Smooth muscle cell (in vitro differentiated cells): ENCODE measurements around the gene FAM177A1. TPM values are rescaled to one million over a fixed set of nuclear protein-coding genes. Genes with fewer than 3 reads are reported as not detected.

Experiments used
- DNase-seq: peaks from one replicate; lab custom pipeline; 2025; ENCODE audit not compliant: unreplicated experiment; lab: John Stamatoyannopoulos, UW
- H2AFZ ChIP-seq: fragments of 200-600 bp; sonication (generic); 2 replicates; pipeline ENCODE4 v1.6.0; 2016; ENCODE audit warnings: antibody characterized with exemption, low read depth, mild to moderate bottlenecking
- H3F3A ChIP-seq: fragments of 200-600 bp; sonication (generic); 2 replicates; pipeline ENCODE4 v1.6.0; 2017; ENCODE audit warnings: antibody characterized with exemption, low read depth
- H3K27ac ChIP-seq: fragments of 200-600 bp; sonication (generic); 2 replicates; pipeline ENCODE4 v1.5.1; 2016; ENCODE audit warnings: low read depth, mild to moderate bottlenecking
- H3K27me3 ChIP-seq: fragments of 200-600 bp; sonication (generic); 2 replicates; pipeline ENCODE4 v1.6.1; 2016; ENCODE audit warnings: low read depth, mild to moderate bottlenecking
- H3K36me3 ChIP-seq: fragments of 200-600 bp; sonication (generic); 2 replicates; pipeline ENCODE4 v1.5.1; 2016; ENCODE audit warnings: low read depth
- H3K4me1 ChIP-seq: fragments of 200-600 bp; sonication (generic); 2 replicates; pipeline ENCODE4 v1.5.1; 2016; ENCODE audit warnings: low read depth
- H3K4me2 ChIP-seq: fragments of 200-600 bp; sonication (generic); 2 replicates; pipeline ENCODE4 v1.6.0; 2016; ENCODE audit warnings: mild to moderate bottlenecking
- H3K4me3 ChIP-seq: fragments of 200-600 bp; sonication (generic); 2 replicates; pipeline ENCODE4 v1.5.1; 2016; ENCODE audit warnings: mild to moderate bottlenecking
- H3K79me2 ChIP-seq: fragments of 200-600 bp; sonication (generic); 2 replicates; pipeline ENCODE4 v1.6.0; 2016; ENCODE audit warnings: low read depth, mild to moderate bottlenecking
- H3K9ac ChIP-seq: fragments of 200-600 bp; sonication (generic); 2 replicates; pipeline ENCODE4 v1.6.0; 2016; ENCODE audit warnings: low read depth
- H3K9me3 ChIP-seq: fragments of 200-600 bp; sonication (generic); replicated peaks from 2 replicates; pipeline ENCODE4 v1.5.1; 2016; ENCODE audit warnings: low read depth
- H4K20me1 ChIP-seq: fragments of 200-600 bp; sonication (generic); 2 replicates; pipeline ENCODE4 v1.6.0; 2016; ENCODE audit warnings: low read depth
- WGBS: methylation state at CpG from one replicate; pipeline ENCODE4 v1.1.7; 2016; ENCODE audit warnings: low lambda C conversion rate; 5-methylcytosine and 5-hydroxymethylcytosine counted together
- polyA plus RNA-seq: library from polyadenylated mRNA; unstranded; fragments of >200 nt; fragmentation: Nextera tagmentation; extraction: Ambion mirVana; gene quantifications from 2 replicates; pipeline ENCODE4 v1.2.1, GENCODE V29; 2016
- total RNA-seq: library from RNA; depleted of rRNA; stranded (reverse); fragments of >200 nt; gene quantifications from 2 replicates; pipeline ENCODE4 v1.2.3, GENCODE V29; 2014
- TF ChIP-seq, protein P1 (sequence below): fragments of 200-600 bp; sonication (generic); IDR thresholded peaks from 2 replicates; pipeline ENCODE4 v1.5.1; 2017; ENCODE audit warnings: borderline replicate concordance, mild to moderate bottlenecking, antibody characterized with exemption; ENCODE audit not compliant: insufficient read depth, poor library complexity, severe bottlenecking

The FAM177A1 gene
- total and polyA plus RNA-seq, 2 experiments from 2014 or later = 51.3 to 70.7 TPM

- no peak for DNase-seq
- Histone ChIP-seq H3K27me3 (no peaks in the 10 kb centered on the region), H4K20me1 (no peaks in the 10 kb centered on the region), H3K9me3 (no peaks in the 10 kb centered on the region), H3K27ac (no peak overlapping the region), H3K36me3 (peaks cover 6% of the 10 kb centered on the region), H3K4me3 (no peak overlapping the region), H3F3A (no peaks in the 10 kb centered on the region), H3K4me1 (peaks cover 6% of the 10 kb centered on the region), H3K79me2 (peaks cover 10% of the 10 kb centered on the region), H2AFZ (no peak overlapping the region), H3K4me2 (no peak overlapping the region), H3K9ac (no peak overlapping the region)
- TF ChIP-seq, protein P1, sequence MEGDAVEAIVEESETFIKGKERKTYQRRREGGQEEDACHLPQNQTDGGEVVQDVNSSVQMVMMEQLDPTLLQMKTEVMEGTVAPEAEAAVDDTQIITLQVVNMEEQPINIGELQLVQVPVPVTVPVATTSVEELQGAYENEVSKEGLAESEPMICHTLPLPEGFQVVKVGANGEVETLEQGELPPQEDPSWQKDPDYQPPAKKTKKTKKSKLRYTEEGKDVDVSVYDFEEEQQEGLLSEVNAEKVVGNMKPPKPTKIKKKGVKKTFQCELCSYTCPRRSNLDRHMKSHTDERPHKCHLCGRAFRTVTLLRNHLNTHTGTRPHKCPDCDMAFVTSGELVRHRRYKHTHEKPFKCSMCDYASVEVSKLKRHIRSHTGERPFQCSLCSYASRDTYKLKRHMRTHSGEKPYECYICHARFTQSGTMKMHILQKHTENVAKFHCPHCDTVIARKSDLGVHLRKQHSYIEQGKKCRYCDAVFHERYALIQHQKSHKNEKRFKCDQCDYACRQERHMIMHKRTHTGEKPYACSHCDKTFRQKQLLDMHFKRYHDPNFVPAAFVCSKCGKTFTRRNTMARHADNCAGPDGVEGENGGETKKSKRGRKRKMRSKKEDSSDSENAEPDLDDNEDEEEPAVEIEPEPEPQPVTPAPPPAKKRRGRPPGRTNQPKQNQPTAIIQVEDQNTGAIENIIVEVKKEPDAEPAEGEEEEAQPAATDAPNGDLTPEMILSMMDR = no peak
- WGBS = 98% methylated on average over 4 of the region's 4 CpGs
These were observed 70.2 kb downstream of the FAM177A1 start for GRCh38 chr14:35116242-35116641.

DNA sequence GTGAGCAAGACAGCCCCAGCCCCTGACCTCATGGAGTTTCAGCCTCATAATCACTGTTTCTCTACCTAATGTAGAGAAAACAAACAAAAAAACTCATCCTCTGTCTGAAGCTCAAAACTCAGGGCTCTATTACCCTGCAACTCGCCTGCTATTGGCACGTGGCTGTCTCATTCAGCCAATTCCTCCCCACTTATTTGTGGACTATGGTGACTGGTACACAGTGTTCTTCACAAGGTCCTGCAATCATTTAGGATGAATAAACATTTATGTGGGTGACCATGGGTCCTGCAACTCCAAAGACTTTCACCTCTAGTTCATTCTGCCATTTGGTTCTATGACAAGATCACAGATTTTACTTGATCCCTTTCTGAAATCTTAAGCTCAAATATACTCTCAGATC, 71.0 kb downstream of the FAM177A1 start:
- TF ChIP-seq, protein P1 = no peak
- Histone ChIP-seq H3F3A (no peaks in the 10 kb centered on the region), H3K27ac (no peak overlapping the region), H3K27me3 (no peaks in the 10 kb centered on the region), H3K9me3 (no peaks in the 10 kb centered on the region), H3K79me2 (peaks cover 10% of the 10 kb centered on the region), H3K4me1 (peaks cover 6% of the 10 kb centered on the region), H3K4me2 (no peak overlapping the region), H4K20me1 (no peaks in the 10 kb centered on the region), H3K9ac (no peak overlapping the region), H2AFZ (no peak overlapping the region), H3K36me3 (peaks cover 4% of the 10 kb centered on the region), H3K4me3 (no peak overlapping the region)
- DNase-seq = no peak
- 95% methylated on average over 2 of the region's 2 CpGs for whole genome bisulfite sequencing

DNA sequence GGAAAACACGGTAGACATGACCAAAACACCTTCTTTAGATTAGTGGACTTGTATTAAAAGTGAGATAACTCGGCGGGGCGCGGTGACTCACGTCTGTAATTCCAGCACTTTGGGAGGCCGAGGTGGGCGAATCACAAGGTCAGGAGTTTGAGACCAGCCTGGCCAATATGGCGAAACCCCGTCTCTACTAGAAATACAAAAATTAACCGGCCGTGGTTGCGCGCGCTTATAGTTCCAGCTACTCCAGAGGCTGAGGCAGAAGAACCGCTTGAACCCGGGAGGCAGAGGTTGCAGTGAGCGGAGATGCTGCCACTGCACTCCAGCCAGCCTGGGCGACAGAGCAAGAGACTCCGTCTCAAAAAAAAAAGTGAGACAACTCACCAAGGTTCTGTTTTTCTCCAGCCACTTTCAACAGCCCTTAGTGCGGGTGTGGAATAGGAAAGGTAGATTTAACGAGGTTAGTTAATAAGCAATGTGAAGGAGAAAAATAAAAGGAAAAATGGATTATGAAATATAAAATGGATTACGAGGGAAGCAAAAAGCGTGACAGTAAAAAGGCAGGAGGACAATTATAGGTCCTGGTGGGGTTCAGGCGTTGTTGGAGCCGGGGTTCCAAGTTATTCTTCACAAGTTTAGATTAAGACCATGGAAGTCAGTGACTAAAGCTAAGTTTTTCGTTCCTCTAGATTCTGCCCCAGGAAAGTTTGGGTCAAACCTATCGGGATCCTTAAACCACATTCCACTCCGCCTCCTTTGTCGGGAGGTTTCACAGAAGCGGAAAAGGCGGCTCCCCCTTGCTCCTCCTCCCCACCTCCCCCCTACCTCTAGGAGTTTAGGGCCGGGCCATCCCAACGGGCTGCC, 75.2 kb downstream of the FAM177A1 start:
- Histone ChIP-seq H3K4me1 (peaks cover 15% of the 10 kb centered on the region), H3F3A (no peaks in the 10 kb centered on the region), H3K36me3 (no peaks in the 10 kb centered on the region), H3K9me3 (no peaks in the 10 kb centered on the region), H3K27me3 (no peaks in the 10 kb centered on the region), H3K27ac (peak overlapping the region; percentile 93), H3K4me2 (peak overlapping the region; percentile 85), H4K20me1 (no peaks in the 10 kb centered on the region), H3K9ac (peak overlapping the region; percentile 91), H3K79me2 (peaks cover 24% of the 10 kb centered on the region), H2AFZ (peak overlapping the region; percentile 88), H3K4me3 (peak overlapping the region; percentile 68)
- no peak for DNase-seq
- TF ChIP-seq, protein P1 = no peak
- WGBS = 32% methylated on average over 31 of the region's 34 CpGs
